HG03135 (cell line): Measurements from ENCODE around the gene HMGN4.

Source experiments
- ATAC-seq: cut with Tn5 transposase; IDR thresholded peaks from one replicate; pipeline ENCODE4 v1.9.1; 2021; ENCODE audit warnings: mild to moderate bottlenecking, moderate library complexity; ENCODE audit not compliant: unreplicated experiment

Gene HMGN4

DNA sequence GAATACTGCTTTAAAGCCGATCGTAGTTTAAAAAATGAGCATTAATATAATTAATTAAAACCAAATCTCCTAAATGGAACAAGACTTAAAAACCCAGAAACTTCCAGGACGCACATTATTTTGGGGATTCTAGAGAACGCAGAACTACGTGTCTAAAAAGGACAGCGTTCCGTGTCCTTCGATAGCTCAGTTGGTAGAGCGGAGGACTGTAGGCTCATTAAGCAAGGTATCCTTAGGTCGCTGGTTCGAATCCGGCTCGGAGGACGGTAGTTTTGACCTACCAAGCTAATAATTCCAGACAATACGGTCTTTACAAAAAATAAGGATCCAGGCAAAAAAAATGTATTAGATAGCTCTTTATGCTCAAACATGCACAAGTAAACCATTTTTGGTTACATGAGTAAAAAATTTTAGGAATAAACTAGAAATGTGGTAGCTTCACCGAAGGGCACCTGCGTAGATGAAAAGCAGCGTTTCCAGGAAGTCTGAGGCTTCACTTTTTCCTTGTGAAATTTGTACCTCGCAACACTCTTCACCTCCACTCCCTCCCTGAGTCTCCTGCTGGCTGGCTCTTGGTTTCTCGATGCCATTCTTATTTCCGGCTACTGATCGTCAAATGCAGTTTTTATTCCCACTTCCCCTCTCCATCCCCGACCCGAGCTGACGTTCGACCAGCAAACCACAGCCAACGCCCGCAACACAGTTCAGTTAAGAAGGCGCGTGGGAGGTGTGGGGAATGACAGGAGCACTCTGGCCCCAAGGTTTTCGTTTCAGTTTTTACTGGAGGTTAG lies 39.0 kb downstream of the HMGN4 start:
- no peak for ATAC-seq

DNA sequence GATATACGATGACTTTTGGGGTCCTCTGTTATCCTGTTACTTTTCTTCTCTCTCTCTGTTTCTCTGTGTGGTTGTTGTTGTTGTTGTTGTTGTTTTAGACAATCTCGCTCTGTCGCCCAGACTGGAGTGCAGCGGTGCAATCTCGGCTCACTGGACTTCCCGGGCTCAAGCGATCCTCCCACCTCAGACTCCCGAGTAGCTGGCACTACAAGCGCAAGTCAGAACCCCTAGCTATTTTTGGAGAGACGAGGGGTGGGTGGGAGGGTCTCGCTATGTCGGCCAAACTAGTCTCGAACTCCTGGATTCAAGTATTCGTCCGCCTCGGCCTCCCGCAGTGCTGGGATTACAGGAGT lies 39.5 kb downstream of the HMGN4 start:
- ATAC-seq, result no peak

DNA sequence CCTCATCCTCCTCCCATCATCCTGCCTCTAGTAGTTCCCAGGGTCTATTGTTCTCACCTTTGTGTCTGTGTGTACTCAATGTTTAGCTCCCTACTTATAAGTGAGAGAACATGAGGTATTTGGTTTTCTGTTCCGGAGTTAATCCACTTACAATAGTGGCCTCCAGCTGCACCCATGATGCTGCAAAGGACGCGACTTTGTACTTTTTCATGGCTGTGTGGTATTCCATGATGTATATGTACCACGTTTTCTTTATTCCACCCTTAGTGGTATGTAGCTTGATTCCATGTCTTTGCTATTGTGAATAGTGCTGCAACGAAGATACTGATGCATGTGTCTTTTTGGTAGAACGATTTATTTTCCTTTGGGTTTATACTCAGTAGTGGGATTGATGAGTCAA lies 40.1 kb downstream of the HMGN4 start:
- no peak for ATAC-seq

DNA sequence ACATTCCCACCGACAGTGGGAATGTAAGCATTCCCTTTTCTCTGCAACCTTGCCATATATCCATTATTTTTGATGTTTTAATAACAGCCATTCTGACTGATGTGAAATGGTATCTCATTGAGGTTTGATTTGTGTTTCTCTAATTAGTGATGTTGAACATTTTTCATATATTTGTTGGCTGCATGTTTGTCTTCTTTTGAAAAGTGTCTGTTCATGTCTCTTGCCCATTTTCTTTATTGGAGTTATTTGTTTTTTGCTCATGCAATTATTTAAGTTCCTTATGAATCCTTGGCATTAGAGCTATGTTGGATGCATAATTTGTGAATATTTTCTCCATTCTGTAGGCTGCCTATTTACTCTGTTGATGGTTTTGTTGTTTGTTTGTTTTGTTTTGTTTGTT lies 40.6 kb downstream of the HMGN4 start:
- no peak for ATAC-seq

DNA sequence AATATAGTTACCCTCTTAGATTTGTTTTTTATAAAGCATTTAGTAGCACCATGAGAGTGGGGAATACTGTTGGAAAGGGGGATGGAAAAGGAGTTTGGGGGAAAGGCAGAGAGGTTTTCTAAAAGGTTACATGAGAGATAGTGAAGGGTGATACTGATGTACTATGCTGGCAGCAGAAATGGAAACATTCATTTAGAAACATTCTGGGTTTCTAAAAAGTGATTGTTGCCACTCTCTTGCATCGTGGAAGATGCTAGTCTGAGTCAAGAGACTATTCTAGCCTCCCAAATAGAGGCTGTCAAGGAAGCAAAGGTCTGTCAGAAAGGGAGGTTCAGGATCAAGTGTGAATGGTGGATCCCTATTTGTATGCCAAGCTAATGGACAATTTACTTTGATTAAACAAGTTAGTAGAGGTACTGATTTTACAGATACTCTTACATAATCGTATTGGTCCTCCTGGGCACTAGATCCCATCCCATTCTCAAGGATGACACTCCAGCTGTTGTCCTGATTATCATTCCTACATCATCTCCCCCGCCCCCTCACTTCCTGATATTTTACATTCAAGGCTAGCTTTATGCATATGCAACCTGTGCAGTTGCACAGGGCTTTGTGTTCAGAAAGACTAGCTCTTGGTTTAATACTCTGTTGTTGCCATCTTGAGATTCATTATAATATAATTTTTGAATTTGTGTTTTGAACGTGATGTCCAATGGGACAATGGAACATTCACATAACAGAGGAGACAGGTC lies 43.2 kb downstream of the HMGN4 start:
- ATAC-seq, result no peak

DNA sequence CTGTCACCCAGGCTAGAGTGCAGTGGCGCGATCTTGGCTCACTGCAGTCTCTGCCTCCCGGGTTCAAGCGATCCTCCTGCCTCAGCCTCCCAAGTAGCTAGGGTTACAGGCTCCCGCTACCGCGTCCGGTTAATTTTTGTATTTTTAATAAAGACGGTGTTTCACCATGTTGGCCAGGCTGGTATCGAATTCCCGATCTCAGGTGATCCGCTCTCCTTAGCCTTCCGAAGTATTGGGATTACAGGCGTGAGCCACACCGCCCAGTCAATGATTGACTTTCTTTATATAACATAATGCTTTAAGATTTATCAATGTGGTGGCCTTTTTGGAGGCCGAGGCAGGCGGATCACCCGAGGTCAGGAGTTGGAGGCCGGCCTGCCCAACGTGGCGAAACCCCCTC lies 50.8 kb downstream of the HMGN4 start:
- no peak for ATAC-seq

DNA sequence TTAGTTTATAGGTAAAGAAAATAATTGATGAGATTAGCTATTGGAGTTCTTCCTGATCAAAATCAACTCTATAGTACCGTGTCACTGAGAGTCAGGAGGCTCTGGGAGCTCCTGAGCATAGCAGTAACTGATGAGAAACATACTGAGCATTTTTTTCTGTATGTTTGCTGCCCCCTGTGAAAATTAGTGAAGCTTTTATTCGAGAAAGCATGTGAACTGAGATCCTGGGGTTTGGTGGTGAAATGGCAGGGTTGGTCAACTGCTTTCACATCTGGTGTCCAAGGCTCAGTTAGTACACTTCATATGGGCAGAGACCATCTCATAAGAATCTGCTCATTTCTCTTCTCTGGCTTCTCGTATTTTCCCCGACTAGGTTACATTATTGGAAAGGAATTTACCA lies 54.5 kb downstream of the HMGN4 start:
- ATAC-seq, result no peak

DNA sequence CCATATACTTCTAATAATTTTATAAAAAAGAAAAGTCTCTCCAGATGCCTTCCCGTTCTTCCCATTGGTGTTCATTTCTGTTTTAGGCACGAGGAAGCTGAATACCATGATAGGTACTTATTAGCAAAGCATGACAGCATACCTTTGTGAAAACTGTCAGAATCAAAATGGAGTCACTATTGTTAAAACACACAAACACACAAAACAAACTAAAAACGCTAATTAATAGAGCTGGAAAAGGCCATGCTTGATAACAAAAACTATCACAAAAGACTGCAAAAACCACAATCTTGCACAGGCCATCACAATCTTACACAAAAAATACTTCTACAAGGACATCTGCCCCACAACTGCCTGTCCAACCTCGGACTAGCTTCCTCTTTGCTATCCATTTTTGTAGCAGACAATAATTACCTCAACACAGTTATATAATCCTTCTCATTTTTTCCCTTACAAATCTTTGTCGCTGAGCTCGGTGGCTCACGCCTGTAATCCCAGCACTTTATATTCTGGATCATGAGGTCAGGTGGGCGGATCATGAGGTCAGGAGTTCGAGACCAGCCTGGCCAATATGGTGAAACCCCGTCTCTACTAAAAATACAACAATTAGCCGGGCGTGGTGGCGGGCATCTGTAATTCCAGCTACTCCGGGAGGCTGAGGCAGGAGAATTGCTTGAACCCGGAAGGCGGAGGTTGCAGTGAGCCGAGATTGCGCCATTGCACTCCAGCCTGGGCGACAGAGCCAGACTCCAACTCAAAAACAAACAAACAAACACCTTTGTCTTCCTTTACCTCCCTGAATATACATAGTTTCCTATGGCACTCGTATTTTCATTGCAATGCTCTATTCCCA lies 55.3 kb downstream of the HMGN4 start:
- no peak for ATAC-seq

DNA sequence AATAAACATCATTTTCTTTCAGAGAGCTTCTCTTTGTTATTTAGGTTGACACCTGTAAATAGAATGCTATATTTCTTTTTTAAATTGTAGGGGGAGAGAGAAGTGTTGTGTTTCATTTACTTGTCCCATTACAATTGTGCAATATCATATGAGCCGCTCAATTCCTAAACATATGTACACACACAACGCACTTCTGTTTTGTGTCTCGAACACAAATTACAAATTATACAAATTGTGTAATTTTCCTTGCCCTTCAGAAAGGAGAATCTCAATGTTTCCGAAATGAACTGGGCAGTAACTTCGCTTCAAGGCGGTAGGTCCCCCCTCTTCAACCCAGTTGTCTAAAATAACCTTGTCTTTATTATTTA lies 55.9 kb downstream of the HMGN4 start:
- no peak for ATAC-seq

DNA sequence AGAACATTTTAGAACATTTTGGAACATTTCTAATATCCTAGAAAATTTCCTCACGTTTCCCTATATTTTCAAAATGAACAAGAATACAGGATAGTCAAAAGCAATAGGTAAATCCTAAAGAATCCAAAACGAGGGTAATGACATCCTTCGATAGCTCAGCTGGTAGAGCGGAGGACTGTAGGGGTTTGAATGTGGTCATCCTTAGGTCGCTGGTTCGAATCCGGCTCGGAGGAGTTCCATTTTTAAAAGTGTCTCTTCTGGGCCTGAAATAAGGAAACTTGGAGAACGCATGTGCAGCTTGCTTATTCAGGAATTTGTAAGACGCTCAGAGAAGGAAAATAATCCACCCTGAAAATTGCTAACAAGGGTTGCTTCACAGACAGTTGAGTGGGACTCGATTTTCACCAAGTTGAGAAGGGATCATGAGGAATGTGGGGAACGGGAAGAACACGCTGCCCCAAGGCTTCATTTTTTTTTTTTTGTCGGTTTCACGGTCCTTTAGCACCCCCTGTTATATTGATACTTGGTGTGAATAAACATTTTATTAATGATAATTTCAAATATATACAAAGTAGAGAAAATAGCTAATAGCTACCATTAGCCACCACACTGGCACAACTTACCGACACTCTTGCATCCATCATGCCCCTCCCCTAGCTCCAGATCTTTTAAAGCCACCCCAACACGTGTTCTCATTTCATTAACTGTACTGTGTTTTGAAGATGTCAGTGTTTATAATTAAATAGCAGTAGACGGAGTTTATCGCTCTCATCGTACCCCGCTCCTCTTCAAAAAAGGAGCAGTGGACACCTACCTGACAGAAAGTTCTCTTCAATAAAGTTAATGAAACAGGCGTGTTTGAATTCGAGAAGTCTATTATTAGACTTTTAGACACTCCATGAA lies 56.8 kb downstream of the HMGN4 start:
- no peak for ATAC-seq

DNA sequence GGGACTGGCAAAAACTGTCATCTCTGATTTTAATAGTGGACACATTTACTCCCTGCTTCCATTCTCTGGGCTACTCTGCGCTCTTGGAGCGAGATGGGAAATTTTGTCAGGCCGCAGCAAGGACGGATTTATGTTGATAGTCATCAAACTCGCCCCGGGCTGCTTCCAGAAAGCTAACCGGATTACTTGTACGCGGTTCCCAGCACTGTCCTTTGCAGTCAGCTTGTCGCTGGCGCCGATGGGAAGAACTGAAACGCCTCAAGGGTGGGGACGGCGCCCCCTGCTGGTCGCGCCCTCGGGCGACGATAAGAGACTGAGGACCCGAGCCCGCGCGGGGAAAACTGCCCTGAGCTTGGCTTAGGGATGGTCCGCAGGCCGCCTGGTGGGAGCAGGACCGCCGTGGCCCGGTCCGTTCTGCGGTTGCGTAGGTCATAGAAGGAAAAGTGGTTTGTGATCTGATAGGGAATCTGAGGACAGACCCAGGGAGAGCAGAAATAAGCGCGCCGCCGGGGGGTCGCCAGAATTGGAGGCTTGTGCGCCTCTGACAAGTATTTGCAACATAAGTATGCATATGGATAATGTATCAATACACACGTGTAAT lies 57.6 kb downstream of the HMGN4 start:
- ATAC-seq, result peak; percentile 47
